Karpas-422 (cell line): ENCODE results near the gene COL1A2. TPM values are rescaled to one million over a fixed set of nuclear protein-coding genes. Genes with fewer than 3 reads are reported as not detected.

Experiments used
- DNase-seq: peaks from one replicate; pipeline ENCODE4 v3.0.0-alpha.2; 2015
- H2AFZ ChIP-seq: fragments of 200-600 bp; sonication (generic); 2 replicates; pipeline ENCODE4 v1.6.1; 2014; ENCODE audit warnings: antibody characterized with exemption, low read length, mixed read lengths
- H3K27ac ChIP-seq: fragments of 200-600 bp; sonication (generic); 2 replicates; pipeline ENCODE4 v1.5.1; 2014; ENCODE audit warnings: mild to moderate bottlenecking, low read length, moderate library complexity
- H3K27me3 ChIP-seq: fragments of 200-600 bp; sonication (generic); 2 replicates; pipeline ENCODE4 v1.6.1; 2014; ENCODE audit warnings: low read length, mixed read lengths
- H3K36me3 ChIP-seq: fragments of 200-600 bp; sonication (generic); 2 replicates; pipeline ENCODE4 v1.6.1; 2014; ENCODE audit warnings: low read length, mixed read lengths; ENCODE audit not compliant: insufficient read depth
- H3K4me1 ChIP-seq: fragments of 200-600 bp; sonication (generic); 2 replicates; pipeline ENCODE4 v1.6.1; 2014; ENCODE audit warnings: mild to moderate bottlenecking, low read length, mixed read lengths
- H3K4me2 ChIP-seq: fragments of 200-600 bp; sonication (generic); 2 replicates; pipeline ENCODE4 v1.6.1; 2014; ENCODE audit warnings: low read length, low read depth, mild to moderate bottlenecking; ENCODE audit not compliant: poor library complexity, severe bottlenecking
- H3K4me3 ChIP-seq: fragments of 200-600 bp; sonication (generic); 2 replicates; pipeline ENCODE4 v1.5.1; 2014; ENCODE audit warnings: mild to moderate bottlenecking, antibody characterized with exemption, low read length, mixed read lengths
- H3K79me2 ChIP-seq: fragments of 200-600 bp; sonication (generic); 2 replicates; pipeline ENCODE4 v1.6.1; 2014; ENCODE audit warnings: mild to moderate bottlenecking, low read length, mixed read lengths
- H3K9ac ChIP-seq: fragments of 200-600 bp; sonication (generic); 2 replicates; pipeline ENCODE4 v1.6.0; 2014; ENCODE audit warnings: low read length
- H3K9me2 ChIP-seq: fragments of 200-600 bp; sonication (generic), shearing (Covaris generic); replicated peaks from 2 replicates; pipeline ENCODE4 v1.6.0; 2014; ENCODE audit warnings: mild to moderate bottlenecking, low read length, moderate library complexity; ENCODE audit not compliant: insufficient read depth
- H3K9me3 ChIP-seq: fragments of 300-700, 200-600 bp; sonication (generic); 2 replicates; pipeline ENCODE4 v1.6.1; 2014; ENCODE audit warnings: low read length, mixed read lengths
- H4K20me1 ChIP-seq: fragments of 200-600 bp; sonication (generic); 2 replicates; pipeline ENCODE4 v1.6.1; 2014; ENCODE audit warnings: mild to moderate bottlenecking, antibody characterized with exemption, low read length, low read depth; ENCODE audit not compliant: insufficient read depth
- total RNA-seq: library from RNA; depleted of rRNA; stranded (reverse); fragments of >200 nt; shearing (Covaris generic); gene quantifications from 2 replicates; pipeline ENCODE4 v1.2.3, GENCODE V29; 2014; ENCODE audit warnings: low replicate concordance

COL1A2 gene
- total RNA-seq, 1 experiment from 2014 or later: not detected

DNA sequence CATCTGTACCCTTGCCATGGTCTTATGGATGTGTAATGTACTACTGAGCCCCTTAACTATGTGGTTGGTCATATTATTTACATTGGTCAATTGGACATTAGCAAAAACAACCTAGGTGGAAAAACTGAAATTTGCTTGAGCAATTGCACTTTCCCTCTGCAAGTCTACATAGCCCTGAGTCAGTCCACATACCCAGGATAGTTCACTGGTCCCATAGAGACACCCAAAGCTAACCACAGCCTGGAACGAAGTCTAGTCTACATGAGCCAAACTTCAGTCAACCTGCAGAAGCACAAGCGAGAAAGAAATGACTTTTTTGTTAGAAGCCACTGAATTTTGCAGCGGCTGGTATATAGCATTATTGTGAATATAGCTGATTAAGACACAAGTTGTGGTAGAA, 37.6 kb upstream of the COL1A2 start:
- no peaks in the 10 kb centered on the region for H4K20me1 ChIP-seq
- H3K27me3 ChIP-seq: no peaks in the 10 kb centered on the region
- no peaks in the 10 kb centered on the region for H3K9me3 ChIP-seq
- H3K27ac ChIP-seq: no peak overlapping the region
- no peak for DNase-seq
- no peak overlapping the region for H3K9ac ChIP-seq
- no peaks in the 10 kb centered on the region for H3K79me2 ChIP-seq
- H3K36me3 ChIP-seq: no peaks in the 10 kb centered on the region
- H3K4me3 ChIP-seq: no peak overlapping the region
- H3K9me2 ChIP-seq: no peaks in the 10 kb centered on the region
- H2AFZ ChIP-seq: no peak overlapping the region
- no peak overlapping the region for H3K4me2 ChIP-seq
- H3K4me1 ChIP-seq: peaks cover 5% of the 10 kb centered on the region; the same call in 1 of the 2 replicates

DNA sequence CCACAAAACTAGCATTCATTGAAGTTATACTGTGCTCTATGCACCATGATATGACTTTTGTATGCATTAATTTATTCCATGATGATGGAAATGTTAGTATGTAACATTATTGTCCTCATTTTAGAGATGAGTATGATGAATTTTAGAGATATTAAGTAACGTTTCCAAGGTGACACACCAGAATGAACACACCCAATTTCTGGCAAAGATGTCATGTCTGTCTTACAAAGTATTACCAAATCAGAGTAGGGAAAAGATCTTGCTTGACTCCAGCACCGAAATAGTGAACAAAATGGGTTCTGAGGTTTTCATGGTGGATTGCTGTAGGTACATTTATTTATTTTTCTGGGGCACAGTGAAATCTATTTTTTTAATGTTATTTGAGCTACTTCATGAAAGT, 33.8 kb upstream of the COL1A2 start:
- no peaks in the 10 kb centered on the region for H3K36me3 ChIP-seq
- no peaks in the 10 kb centered on the region for H3K9me2 ChIP-seq
- H3K9ac ChIP-seq: no peak overlapping the region
- no peak overlapping the region for H3K4me3 ChIP-seq
- H3K4me2 ChIP-seq: no peak overlapping the region
- no peaks in the 10 kb centered on the region for H3K79me2 ChIP-seq
- DNase-seq: no peak
- H3K4me1 ChIP-seq: no peaks in the 10 kb centered on the region
- no peaks in the 10 kb centered on the region for H3K9me3 ChIP-seq
- H4K20me1 ChIP-seq: no peaks in the 10 kb centered on the region
- H3K27ac ChIP-seq: no peak overlapping the region
- H3K27me3 ChIP-seq: no peaks in the 10 kb centered on the region
- no peak overlapping the region for H2AFZ ChIP-seq

DNA sequence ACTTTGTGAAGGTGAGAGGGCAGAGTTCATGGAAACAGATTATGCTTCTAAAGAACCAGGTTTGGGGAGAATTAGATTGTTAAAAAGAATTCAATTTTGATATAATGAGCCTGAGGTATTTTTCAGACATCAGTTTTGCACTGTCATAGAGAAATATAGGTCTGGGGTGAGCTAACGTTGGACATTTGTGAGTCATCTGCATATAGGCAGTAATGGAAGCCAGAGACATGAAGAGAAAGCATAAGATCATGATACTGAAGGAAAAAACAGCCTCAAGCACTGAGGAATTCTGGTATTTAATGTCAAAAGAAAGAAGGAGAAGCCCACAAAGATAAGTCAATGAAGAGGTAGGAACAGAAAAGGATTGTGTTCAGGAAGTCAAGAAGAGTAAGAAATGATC, 32.4 kb upstream of the COL1A2 start:
- Histone ChIP-seq H2AFZ (no peak overlapping the region), H3K9me2 (no peaks in the 10 kb centered on the region), H3K4me2 (no peak overlapping the region), H3K4me3 (no peak overlapping the region), H4K20me1 (no peaks in the 10 kb centered on the region), H3K9me3 (no peaks in the 10 kb centered on the region), H3K36me3 (no peaks in the 10 kb centered on the region), H3K79me2 (no peaks in the 10 kb centered on the region), H3K4me1 (no peaks in the 10 kb centered on the region), H3K27ac (no peak overlapping the region), H3K9ac (no peak overlapping the region), H3K27me3 (no peaks in the 10 kb centered on the region)
- no peak for DNase-seq

DNA sequence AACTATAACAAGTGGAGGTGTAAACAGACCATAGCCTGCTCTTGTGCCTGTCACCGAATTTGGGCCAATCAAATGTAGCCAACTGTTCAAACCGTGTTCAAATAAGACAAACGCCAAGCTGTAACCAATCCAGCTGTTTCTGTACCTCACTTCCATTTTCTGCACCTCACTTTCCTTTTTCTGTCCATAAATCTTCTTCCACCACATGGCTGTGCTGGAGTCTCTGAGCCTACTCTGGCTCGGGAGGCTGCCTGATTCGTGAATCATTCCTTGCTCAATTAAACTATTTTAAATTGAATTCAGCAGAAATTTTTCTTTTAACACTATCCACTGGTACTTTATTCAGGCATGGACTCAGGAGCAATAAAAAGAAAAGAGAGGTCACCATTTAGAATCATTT, 29.9 kb upstream of the COL1A2 start:
- no peaks in the 10 kb centered on the region for H3K79me2 ChIP-seq
- no peaks in the 10 kb centered on the region for H3K9me2 ChIP-seq
- no peaks in the 10 kb centered on the region for H4K20me1 ChIP-seq
- no peak overlapping the region for H2AFZ ChIP-seq
- no peaks in the 10 kb centered on the region for H3K27me3 ChIP-seq
- no peaks in the 10 kb centered on the region for H3K4me1 ChIP-seq
- no peak overlapping the region for H3K9ac ChIP-seq
- no peak overlapping the region for H3K27ac ChIP-seq
- no peak for DNase-seq
- no peak overlapping the region for H3K4me2 ChIP-seq
- H3K36me3 ChIP-seq: no peaks in the 10 kb centered on the region
- no peak overlapping the region for H3K4me3 ChIP-seq
- H3K9me3 ChIP-seq: no peaks in the 10 kb centered on the region

DNA sequence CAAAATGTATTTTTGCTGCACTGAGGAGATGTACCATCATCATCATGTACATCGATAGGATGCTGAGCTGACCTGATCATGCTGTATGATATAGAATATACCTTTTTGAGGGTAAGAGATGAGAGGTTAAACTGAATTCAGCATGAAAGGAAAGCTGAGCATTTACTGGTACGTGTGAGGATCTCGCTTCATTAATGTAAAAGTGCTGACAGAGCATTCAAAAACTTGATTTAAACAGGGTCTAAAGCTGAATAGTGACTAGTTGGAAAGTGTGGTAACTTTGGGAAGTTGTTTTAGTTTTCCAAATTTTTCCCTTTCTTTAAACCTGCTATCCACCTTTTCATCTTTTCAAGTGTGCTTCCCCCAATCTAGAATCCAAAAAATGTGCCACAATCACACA, 28.5 kb upstream of the COL1A2 start:
- Histone ChIP-seq H3K9ac (no peak overlapping the region), H3K9me3 (no peaks in the 10 kb centered on the region), H3K4me3 (no peak overlapping the region), H3K79me2 (no peaks in the 10 kb centered on the region), H3K36me3 (no peaks in the 10 kb centered on the region), H3K4me2 (no peak overlapping the region), H3K27me3 (no peaks in the 10 kb centered on the region), H4K20me1 (no peaks in the 10 kb centered on the region), H3K9me2 (no peaks in the 10 kb centered on the region), H2AFZ (no peak overlapping the region), H3K27ac (no peak overlapping the region), H3K4me1 (no peaks in the 10 kb centered on the region)
- no peak for DNase-seq

DNA sequence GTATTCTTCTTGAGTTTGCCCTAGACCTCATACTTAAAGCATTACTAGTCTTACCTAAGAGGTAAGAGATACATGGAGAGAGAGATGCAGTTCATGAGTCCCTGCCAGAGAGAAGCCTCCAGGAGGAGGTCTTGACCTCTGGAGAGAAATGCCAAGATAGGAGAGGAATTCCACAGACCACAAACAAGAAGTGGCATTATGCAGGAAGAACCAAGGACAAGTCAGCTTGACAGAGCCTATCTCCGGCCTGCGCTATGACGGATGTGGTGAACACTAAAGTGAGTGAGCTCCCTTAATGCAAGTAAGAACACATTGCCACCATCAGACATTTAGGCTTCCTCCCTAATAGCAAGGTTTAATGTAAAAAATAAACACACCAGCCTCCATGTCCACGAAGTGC, 27.9 kb upstream of the COL1A2 start:
- Histone ChIP-seq H3K4me2 (no peak overlapping the region), H3K4me3 (no peak overlapping the region), H4K20me1 (no peaks in the 10 kb centered on the region), H3K36me3 (no peaks in the 10 kb centered on the region), H2AFZ (no peak overlapping the region), H3K9me2 (no peaks in the 10 kb centered on the region), H3K27me3 (no peaks in the 10 kb centered on the region), H3K79me2 (no peaks in the 10 kb centered on the region), H3K9me3 (no peaks in the 10 kb centered on the region), H3K27ac (no peak overlapping the region), H3K4me1 (no peaks in the 10 kb centered on the region), H3K9ac (no peak overlapping the region)
- DNase-seq: no peak

DNA sequence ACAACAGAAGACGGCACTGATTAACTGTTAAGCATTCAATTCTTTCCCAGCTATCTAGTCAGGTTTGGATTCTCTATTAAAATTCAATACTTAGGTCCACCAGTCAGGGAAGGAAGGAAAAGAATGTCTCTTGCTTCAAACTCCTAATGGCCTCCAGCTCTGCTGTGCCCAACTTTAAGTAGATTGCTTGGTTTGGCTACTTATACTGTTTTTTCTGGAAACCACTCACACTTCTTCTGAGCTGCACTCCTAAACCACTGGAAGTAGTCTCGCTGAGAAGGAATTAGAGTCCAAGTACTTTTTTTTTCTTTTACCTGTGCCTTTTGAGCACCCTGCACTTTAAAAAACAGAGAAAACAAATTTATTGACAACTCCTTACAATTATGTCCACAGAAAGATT, 26.7 kb upstream of the COL1A2 start:
- Histone ChIP-seq H3K36me3 (no peaks in the 10 kb centered on the region), H3K9me2 (no peaks in the 10 kb centered on the region), H3K4me2 (no peak overlapping the region), H4K20me1 (no peaks in the 10 kb centered on the region), H3K79me2 (no peaks in the 10 kb centered on the region), H3K27me3 (no peaks in the 10 kb centered on the region), H2AFZ (no peak overlapping the region), H3K9ac (no peak overlapping the region), H3K9me3 (no peaks in the 10 kb centered on the region), H3K4me1 (no peaks in the 10 kb centered on the region), H3K27ac (no peak overlapping the region), H3K4me3 (no peak overlapping the region)
- DNase-seq: no peak

DNA sequence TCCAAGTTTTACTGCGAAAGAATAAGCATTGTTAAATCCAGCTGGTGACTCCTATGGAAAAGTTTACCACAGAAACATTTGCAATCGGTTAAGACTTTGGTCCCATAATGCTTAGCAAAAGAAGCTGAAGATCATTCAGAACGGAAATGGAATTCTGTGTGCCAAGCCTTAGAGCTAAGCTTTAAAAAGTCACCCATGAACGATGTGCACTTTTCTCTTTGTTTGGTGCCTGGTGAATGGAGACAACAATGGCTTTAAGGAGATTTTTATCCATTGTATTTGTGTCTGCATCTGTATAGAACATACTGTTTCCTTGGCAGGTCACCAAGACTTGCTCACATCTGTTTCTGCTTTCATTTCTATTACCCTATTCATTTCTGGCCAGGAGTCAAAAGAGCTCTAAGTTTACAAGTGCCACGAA, 26.3 kb upstream of the COL1A2 start:
- no peaks in the 10 kb centered on the region for H3K4me1 ChIP-seq
- no peak overlapping the region for H2AFZ ChIP-seq
- H3K4me2 ChIP-seq: no peak overlapping the region
- H3K36me3 ChIP-seq: no peaks in the 10 kb centered on the region
- H3K79me2 ChIP-seq: no peaks in the 10 kb centered on the region
- H3K9me3 ChIP-seq: no peaks in the 10 kb centered on the region
- H3K4me3 ChIP-seq: no peak overlapping the region
- DNase-seq: no peak
- no peak overlapping the region for H3K27ac ChIP-seq
- no peaks in the 10 kb centered on the region for H3K27me3 ChIP-seq
- H4K20me1 ChIP-seq: no peaks in the 10 kb centered on the region
- H3K9me2 ChIP-seq: no peaks in the 10 kb centered on the region
- H3K9ac ChIP-seq: no peak overlapping the region

DNA sequence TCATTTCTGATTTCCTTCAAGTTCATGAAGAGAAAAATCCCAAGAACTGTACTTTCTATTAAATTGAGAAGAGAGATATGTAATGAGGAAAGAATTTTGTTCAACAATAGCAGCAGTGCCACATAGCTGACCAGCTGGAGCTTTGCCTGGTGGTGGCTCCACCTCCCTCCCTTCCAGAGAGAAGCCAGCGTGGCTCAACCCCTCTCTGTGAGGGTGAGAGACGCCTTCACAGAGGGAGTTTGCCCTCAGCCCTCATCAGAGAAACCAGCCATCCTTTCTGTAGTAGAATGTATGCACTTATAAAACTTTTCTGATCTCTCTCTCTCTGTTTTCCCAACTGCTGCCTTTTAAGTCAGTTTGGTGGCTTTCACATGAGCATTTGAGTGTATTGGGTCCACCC, 20.5 kb upstream of the COL1A2 start:
- Histone ChIP-seq H3K4me2 (no peak overlapping the region), H3K9me3 (no peaks in the 10 kb centered on the region), H3K27ac (no peak overlapping the region), H3K4me3 (no peak overlapping the region), H3K4me1 (no peaks in the 10 kb centered on the region), H3K79me2 (no peaks in the 10 kb centered on the region), H3K27me3 (no peaks in the 10 kb centered on the region), H3K9ac (no peak overlapping the region), H4K20me1 (no peaks in the 10 kb centered on the region), H2AFZ (no peak overlapping the region), H3K36me3 (no peaks in the 10 kb centered on the region), H3K9me2 (no peaks in the 10 kb centered on the region)
- DNase-seq: no peak
